HepG2 (cell line): ENCODE data around the gene TANGO6. TPM values are rescaled to one million over a fixed set of nuclear protein-coding genes. Genes with fewer than 3 reads are reported as not detected.

ENCODE experiments used
- FUBP1 ChIP-seq: sonication (generic); formaldehyde crosslinking; IDR thresholded peaks from 2 replicates; pipeline ENCODE4 v1.5.1; 2020; ENCODE audit warnings: missing genetic modification reagents, mild to moderate bottlenecking, borderline replicate concordance
- GATA4 ChIP-seq: sonication (generic); IDR thresholded peaks from 2 replicates; pipeline ENCODE4 v1.6.1; 2016; ENCODE audit warnings: antibody characterized with exemption, low read depth, borderline replicate concordance
- GLMP ChIP-seq: sonication (generic); formaldehyde crosslinking; IDR thresholded peaks from 2 replicates; pipeline ENCODE4 v1.9.0; 2021; ENCODE audit warnings: missing genetic modification reagents, mild to moderate bottlenecking, borderline replicate concordance
- GMEB1 ChIP-seq: sonication (generic); formaldehyde crosslinking; IDR thresholded peaks from 2 replicates; pipeline ENCODE4 v1.5.1; 2020; ENCODE audit warnings: missing genetic modification reagents, mild to moderate bottlenecking, borderline replicate concordance
- MAFK ChIP-seq, 2 experiments: IDR thresholded peaks in 1 of 2; conservative IDR thresholded peaks in 1 of 2; 2 replicates each; pipeline ENCODE4 v1.6.1; 2011; ENCODE audit warnings: improper control_type of control experiment in 2 of 2, low read length in 2 of 2
- MBD4 ChIP-seq: IDR thresholded peaks from 2 replicates; pipeline ENCODE4 v1.6.1; 2012; ENCODE audit warnings: low read length, inconsistent platforms, borderline replicate concordance
- MBNL3 ChIP-seq: fragments of 250-450 bp; sonication (Bioruptor Pico); conservative IDR thresholded peaks from 2 replicates; pipeline ENCODE4 v1.8.0; 2022; ENCODE audit warnings: mild to moderate bottlenecking, inconsistent platforms
- MLLT10 ChIP-seq: sonication (generic); formaldehyde crosslinking; IDR thresholded peaks from 2 replicates; pipeline ENCODE4 v1.4.0; 2020; ENCODE audit warnings: missing genetic modification reagents
- NRL ChIP-seq: sonication (generic); formaldehyde crosslinking; IDR thresholded peaks from 2 replicates; pipeline ENCODE4 v1.5.0; 2020; ENCODE audit warnings: missing genetic modification reagents, mild to moderate bottlenecking, moderate library complexity, borderline replicate concordance
- PCBP2 ChIP-seq: fragments of 200-400 bp; formaldehyde crosslinking; optimal IDR thresholded peaks from 2 replicates; pipeline ENCODE3; 2018; ENCODE audit warnings: low read length, low read depth; ENCODE audit not compliant: poor library complexity, severe bottlenecking
- TBX2 ChIP-seq: sonication (generic); formaldehyde crosslinking; IDR thresholded peaks from 2 replicates; pipeline ENCODE4 v1.5.0; 2020; ENCODE audit warnings: missing genetic modification reagents, mild to moderate bottlenecking, borderline replicate concordance
- ZBTB1 ChIP-seq: sonication (generic); formaldehyde crosslinking; IDR thresholded peaks from 2 replicates; pipeline ENCODE4 v1.4.0; 2020; ENCODE audit warnings: missing genetic modification reagents, borderline replicate concordance
- ZNF256 ChIP-seq: sonication (generic); formaldehyde crosslinking; conservative IDR thresholded peaks from 2 replicates; pipeline ENCODE4 v1.4.0; 2020; ENCODE audit warnings: missing genetic modification reagents
- ZNF546 ChIP-seq: sonication (generic); formaldehyde crosslinking; conservative IDR thresholded peaks from 2 replicates; pipeline ENCODE4 v1.8.1; 2023; ENCODE audit warnings: mild to moderate bottlenecking, missing genetic modification reagents
- ZNF558 ChIP-seq: sonication (generic); formaldehyde crosslinking; IDR thresholded peaks from 2 replicates; pipeline ENCODE4 v1.9.0; 2022; ENCODE audit warnings: mild to moderate bottlenecking, missing genetic modification reagents, borderline replicate concordance
- ZNF672 ChIP-seq: sonication (generic); formaldehyde crosslinking; IDR thresholded peaks from 2 replicates; pipeline ENCODE4 v1.8.1; 2022; ENCODE audit warnings: missing genetic modification reagents
- ZNF770 ChIP-seq: sonication (generic); formaldehyde crosslinking; IDR thresholded peaks from 2 replicates; pipeline ENCODE4 v1.5.0; 2020; ENCODE audit warnings: mild to moderate bottlenecking, missing genetic modification reagents
- ZZZ3 ChIP-seq: sonication (generic); formaldehyde crosslinking; IDR thresholded peaks from 2 replicates; pipeline ENCODE4 v1.4.0; 2020; ENCODE audit warnings: missing genetic modification reagents, mild to moderate bottlenecking, borderline replicate concordance
- polyA plus RNA-seq, 8 experiments: library from polyadenylated mRNA; depleted of rRNA in 3 of 8; stranded (reverse) in 7 of 8; unstranded in 1 of 8; fragments of >200 nt; fragmentation: Illumina TruSeq in 4 of 8; extraction: Trizol in 4 of 8; gene quantifications; 2 replicates each; pipeline versions ENCODE4 v1.2.1 to v1.2.3, GENCODE V29; 2011 to 2016; ENCODE audit warnings: low read depth in 4 of 8, missing spikeins in 1 of 8, mixed read lengths in 1 of 8; ENCODE audit not compliant: insufficient read depth in 1 of 8
- total RNA-seq, 5 experiments: library from RNA; depleted of rRNA; stranded (reverse); fragments of >200 nt; fragmentation: Illumina TruSeq; extraction: Trizol; gene quantifications; 2 replicates each; pipeline ENCODE4 v1.2.3, GENCODE V29; 2016; ENCODE audit warnings: low read depth in 1 of 5
- TF ChIP-seq, protein P1 (sequence below): sonication (generic); formaldehyde crosslinking; IDR thresholded peaks from 2 replicates; pipeline ENCODE4 v1.5.0; 2020; ENCODE audit warnings: missing genetic modification reagents

Gene TANGO6
- total and polyA plus RNA-seq, 2 of the 13 experiments (the other 11 are each of a cell fraction or from before 2014, with no cell fraction given), result 7.2 to 13.3 TPM

- TF ChIP-seq PCBP2 (no peak), ZNF546 (peak; percentile 73; the same call in 1 of the 2 replicates), MAFK (conservative IDR thresholded peaks at IDR 0.05 in 1 of 2, IDR thresholded peaks at IDR 0.05 in 1 of 2; ENCODE audit: low read length in 2 of 2) (no peak), GMEB1 (CRISPR knock-in tag) (peak; percentile 81), ZNF558 (CRISPR knock-in tag) (no peak), TBX2 (CRISPR knock-in tag) (peak; percentile 53), ZNF672 (CRISPR knock-in tag) (peak; percentile 68; the same call in 1 of the 2 replicates), GATA4 (no peak), ZNF770 (CRISPR knock-in tag) (no peak), ZZZ3 (CRISPR knock-in tag) (no peak), GLMP (no peak), ZNF256 (no peak), MBNL3 (CRISPR knock-in tag) (no peak), NRL (CRISPR knock-in tag) (no peak; the same call in 1 of the 2 replicates), MLLT10 (no peak), FUBP1 (CRISPR knock-in tag) (no peak), MBD4 (no peak), ZBTB1 (CRISPR knock-in tag) (no peak)
- TF ChIP-seq, protein P1, sequence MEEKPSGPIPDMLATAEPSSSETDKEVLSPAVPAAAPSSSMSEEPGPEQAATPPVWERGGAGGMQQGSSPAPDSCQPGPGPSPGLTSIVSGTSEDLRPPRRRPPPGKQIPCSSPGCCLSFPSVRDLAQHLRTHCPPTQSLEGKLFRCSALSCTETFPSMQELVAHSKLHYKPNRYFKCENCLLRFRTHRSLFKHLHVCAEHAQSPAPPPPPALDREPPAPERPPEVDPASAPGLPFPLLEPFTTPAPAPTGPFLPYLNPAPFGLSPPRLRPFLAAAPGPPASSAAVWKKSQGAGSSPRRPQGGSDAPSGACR, result no peak
Measured at GRCh38 chr16:69132424-69133252, 289.3 kb downstream of the TANGO6 start, which contains the start of the genes CHTF8 and UTP4 (continued).
